NCI-H1417 (cell line): ENCODE measurements around the gene N4BP2L2.
"Not testable (repeated sequence)": the region's sequence is repeated elsewhere in the genome, so short reads cannot be mapped to it uniquely, and the experiment has no call there.

Source experiments
- DNase-seq, 3 experiments: peaks; one replicate each; lab custom pipeline; 2025; lab: John Stamatoyannopoulos, UW

N4BP2L2 gene

GRCh38 chr13:32538621-32539246 lies at the start of gene N4BP2L2:
TSS of gene N4BP2L2 (minus strand) at chr13:32538795. CDS start at chr13:32537027, 1,768 bp downstream.
- peak; percentile 85 to 96 (median 93) for DNase-seq

- peak in 2 of 3 experiments; percentile 24 to 59 for DNase-seq
These were observed 49.2 kb upstream of the N4BP2L2 start for GRCh38 chr13:32587811-32588170.

- DNase-seq = peak; percentile 45 to 76 (median 65)
These were observed 48.6 kb upstream of the N4BP2L2 start for GRCh38 chr13:32587011-32587810.

GRCh38 chr13:32586080-32586900 lies 47.7 kb upstream of the N4BP2L2 start, which contains the start of gene PDS5B:
TSS of gene PDS5B (plus strand) at chr13:32586452. CDS start at chr13:32648773, 62,321 bp downstream.
- DNase-seq = peak; percentile 89 to 94 (median 90)

- peak in 1 of 3 experiments; percentile 51 for DNase-seq
These were observed 47.0 kb upstream of the N4BP2L2 start for GRCh38 chr13:32585550-32586079.

GRCh38 chr13:32582991-32583390 lies 44.4 kb upstream of the N4BP2L2 start:
- no peak for DNase-seq

GRCh38 chr13:32582281-32582680 lies 43.7 kb upstream of the N4BP2L2 start:
- DNase-seq = no peak

- DNase-seq = peak in 1 of 3 experiments; percentile 35
These were observed 42.7 kb upstream of the N4BP2L2 start for GRCh38 chr13:32581177-32581786.

- DNase-seq = no peak
These were observed 38.4 kb upstream of the N4BP2L2 start for GRCh38 chr13:32577032-32577431.

- not testable (repeated sequence) for DNase-seq
These were observed 37.1 kb upstream of the N4BP2L2 start for GRCh38 chr13:32575687-32576086.

- DNase-seq = not testable (repeated sequence)
These were observed 22.2 kb upstream of the N4BP2L2 start for GRCh38 chr13:32560842-32561241.

GRCh38 chr13:32555613-32556012 lies 17.0 kb upstream of the N4BP2L2 start:
- DNase-seq = no peak

- DNase-seq = no peak
These were observed 15.1 kb upstream of the N4BP2L2 start for GRCh38 chr13:32553720-32554119.

- no peak for DNase-seq
These were observed 11.2 kb upstream of the N4BP2L2 start for GRCh38 chr13:32549788-32550187.

GRCh38 chr13:32548837-32549236 lies 10.2 kb upstream of the N4BP2L2 start:
- no peak for DNase-seq

- no peak for DNase-seq
These were observed 6.5 kb upstream of the N4BP2L2 start for GRCh38 chr13:32545083-32545482.

- no peak for DNase-seq
These were observed 3.6 kb upstream of the N4BP2L2 start for GRCh38 chr13:32542221-32542620.

- DNase-seq = peak in 1 of 3 experiments; percentile 3
These were observed 413 bp downstream of the N4BP2L2 start for GRCh38 chr13:32538143-32538620.

- DNase-seq = no peak
These were observed 934 bp downstream of the N4BP2L2 start for GRCh38 chr13:32537580-32538142.

GRCh38 chr13:32535748-32536147 lies 2.8 kb downstream of the N4BP2L2 start:
- no peak for DNase-seq

- DNase-seq = no peak
These were observed 3.5 kb downstream of the N4BP2L2 start for GRCh38 chr13:32535115-32535514.
